Posterior vena cava (tissue), 2 donors: Measurements from ENCODE around the gene ATP1B1. TPM values are rescaled to one million over a fixed set of nuclear protein-coding genes. Genes with fewer than 3 reads are reported as not detected.
A peak's percentile ranks its signal among the peaks of the same experiment; 100 is the strongest.

ENCODE experiments used
- DNase-seq: peaks from one replicate; pipeline ENCODE4 v3.0.0-alpha.2; 2020; ENCODE audit warnings: low spot score
- intact Hi-C, 2 donors: fragments of 100-400 bp; cut with DNase I; formaldehyde crosslinking; loops; one replicate each; pipeline versions ENCODE4 v1.14.1 to v1.14.2; 2022 to 2023
- long read RNA-seq, 2 donors: library from polyadenylated mRNA; unstranded; transcript quantifications; one replicate each; pipeline ENCODE4 v2.0.0, GENCODE V29; 2020 to 2021
- total RNA-seq, 2 donors: library from RNA; stranded (reverse); fragmentation: NEBNext Ultra II Directional; extraction: Animal tissue kit (Norgen Biotek cat#: 25700); gene quantifications; one replicate each; pipeline ENCODE4 v1.2.1, GENCODE V29; 2021
- donor health status: DM: yes; HTN: yes; CAD: no.
- donor health status: DM: yes; HTN: yes; CAD: no.

The ATP1B1 gene
- 10 to 100 TPM; 17.2 to 20.8 TPM for total RNA-seq
- long read RNA-seq, donor 1, transcript ATP1B1-201 (6 exons, 1,883 nt) = major isoform, 7 of 9 reads
- long read RNA-seq, donor 1, partial matches to known transcripts = 2 of 9 reads
- long read RNA-seq, donor 1, other reads (novel, unspliced or antisense) = 0 of 9 reads
- long read RNA-seq, donor 2, transcript ATP1B1-201 (6 exons, 1,883 nt) = major isoform, 11 of 14 reads
- long read RNA-seq, donor 2, partial matches to known transcripts = 1 of 14 reads
- long read RNA-seq, donor 2, other reads (novel, unspliced or antisense) = 2 of 14 reads

DNA sequence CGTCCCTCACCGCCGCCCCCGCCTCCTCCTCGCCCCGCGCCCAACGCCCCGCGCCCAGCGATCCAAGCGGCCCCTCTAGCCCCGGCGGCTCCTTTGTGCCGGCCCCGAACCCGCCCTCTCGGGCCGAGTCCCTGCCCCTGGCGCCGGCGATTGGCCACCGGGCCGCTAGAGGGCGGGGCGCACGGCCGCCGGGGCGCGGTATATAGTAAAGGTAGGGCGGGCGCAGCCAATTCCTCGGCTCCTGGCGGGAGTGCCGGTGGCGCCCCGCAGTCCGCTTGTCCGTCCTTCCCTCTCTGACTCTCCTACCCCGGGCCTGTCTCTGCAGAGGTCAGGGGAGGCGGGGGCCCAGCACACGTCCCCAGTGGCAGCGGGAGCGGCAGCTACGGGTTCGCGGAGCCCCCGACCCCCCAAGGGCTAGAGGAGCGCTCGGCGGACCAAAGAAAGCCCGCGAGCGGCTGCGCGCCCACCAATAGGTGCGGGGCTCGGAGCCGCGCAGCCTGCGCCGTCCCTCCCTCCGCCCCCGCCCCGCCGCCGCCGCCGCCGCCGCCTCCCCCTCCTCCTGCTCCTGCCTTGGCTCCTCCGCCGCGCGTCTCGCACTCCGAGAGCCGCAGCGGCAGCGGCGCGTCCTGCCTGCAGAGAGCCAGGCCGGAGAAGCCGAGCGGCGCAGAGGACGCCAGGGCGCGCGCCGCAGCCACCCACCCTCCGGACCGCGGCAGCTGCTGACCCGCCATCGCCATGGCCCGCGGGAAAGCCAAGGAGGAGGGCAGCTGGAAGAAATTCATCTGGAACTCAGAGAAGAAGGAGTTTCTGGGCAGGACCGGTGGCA is at the start of gene ATP1B1:
ATP1B1 (plus strand) TSS at position 596 of the 826 bp plus-strand sequence; CDS start at position 736, 140 bp downstream.
- intact Hi-C loops = no loop called here
- DNase-seq = peak; percentile 93

DNA sequence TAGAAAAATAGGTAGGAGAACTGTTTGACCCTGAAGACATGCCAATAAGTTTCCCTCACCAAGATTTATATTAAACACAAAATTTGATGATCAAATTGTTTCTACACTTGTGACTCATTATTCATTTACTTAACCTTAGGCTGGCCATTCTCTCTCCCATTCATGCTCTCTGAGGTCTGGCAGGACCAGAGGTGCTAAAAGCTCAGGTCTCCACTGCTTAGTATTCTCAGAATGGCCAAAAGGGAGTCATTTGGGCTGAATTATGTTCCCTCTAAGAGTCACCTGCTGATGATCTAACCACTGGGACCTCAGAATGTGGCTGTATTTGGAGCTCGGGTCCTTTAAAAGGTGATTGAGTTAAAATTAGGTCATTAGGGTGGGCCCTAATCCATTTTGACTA is 47.1 kb upstream of the ATP1B1 start:
- intact Hi-C loops = no loop called here
- DNase-seq = no peak

DNA sequence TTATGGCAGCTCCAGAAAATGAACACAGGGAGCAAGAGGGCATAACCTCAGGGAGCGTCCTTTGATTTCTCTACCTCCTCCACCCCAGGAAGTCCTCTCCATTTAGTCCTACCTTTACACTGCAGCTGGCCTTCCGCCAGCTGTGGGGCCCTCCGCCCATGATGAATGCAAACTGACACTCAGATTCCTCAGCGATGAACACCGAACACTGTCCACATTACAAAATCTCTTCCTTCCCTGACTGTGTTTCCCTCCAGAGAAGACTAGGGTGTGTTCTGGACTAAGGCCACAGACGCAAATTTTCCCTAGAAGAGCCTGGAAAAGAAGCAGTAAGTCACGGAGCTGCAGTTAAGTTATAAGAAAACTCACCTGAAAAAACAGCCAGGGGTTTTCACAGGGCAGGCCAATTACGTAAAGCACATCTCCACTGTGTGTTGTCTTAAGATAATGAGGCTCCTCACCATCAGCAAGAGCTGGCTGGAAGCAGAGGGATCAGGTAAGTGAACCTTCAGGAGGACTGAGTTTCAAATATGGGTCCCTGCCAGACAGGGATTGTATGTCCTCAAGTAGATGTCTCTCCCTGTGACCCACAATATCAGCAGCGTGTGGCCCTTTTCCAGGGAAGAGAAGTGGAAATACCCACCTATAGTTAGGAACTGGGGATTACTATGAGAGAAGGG is 46.3 kb upstream of the ATP1B1 start:
- intact Hi-C loops = no loop called here
- DNase-seq = no peak

DNA sequence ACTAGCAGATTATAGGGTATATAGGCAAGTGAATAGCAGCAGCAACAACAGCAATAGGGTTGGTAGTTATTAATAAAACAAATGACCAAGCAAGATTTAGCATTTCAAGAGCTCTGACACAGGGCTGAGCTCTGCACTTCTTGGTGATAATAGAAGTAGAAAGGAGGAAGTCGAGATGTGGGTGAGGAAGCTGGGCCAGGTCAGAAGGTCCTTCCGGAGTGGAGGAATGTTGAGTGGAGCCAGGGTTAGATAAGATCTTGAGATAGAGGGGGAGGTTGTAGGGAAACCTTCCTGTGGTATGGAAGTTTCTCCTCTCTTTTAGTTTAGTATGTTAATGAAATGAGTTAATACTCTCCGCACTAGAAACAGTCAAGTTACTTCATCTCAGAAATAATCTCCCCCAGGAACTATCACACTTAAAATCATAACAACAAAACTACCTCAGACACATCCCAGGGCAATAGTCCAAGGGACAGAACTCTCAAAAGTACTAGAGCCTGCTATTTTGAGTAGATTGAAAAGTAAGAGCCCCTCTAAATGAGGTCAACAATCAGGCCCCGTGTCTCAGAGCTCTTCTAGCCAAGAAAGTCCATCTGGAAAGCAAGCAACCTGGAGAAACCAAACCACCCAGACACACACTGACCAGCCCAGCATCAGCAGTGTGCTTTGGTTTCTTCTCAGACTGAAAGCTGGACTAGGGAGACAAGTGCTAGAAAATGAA is 45.4 kb upstream of the ATP1B1 start:
- intact Hi-C loops = no loop called here
- no peak for DNase-seq

DNA sequence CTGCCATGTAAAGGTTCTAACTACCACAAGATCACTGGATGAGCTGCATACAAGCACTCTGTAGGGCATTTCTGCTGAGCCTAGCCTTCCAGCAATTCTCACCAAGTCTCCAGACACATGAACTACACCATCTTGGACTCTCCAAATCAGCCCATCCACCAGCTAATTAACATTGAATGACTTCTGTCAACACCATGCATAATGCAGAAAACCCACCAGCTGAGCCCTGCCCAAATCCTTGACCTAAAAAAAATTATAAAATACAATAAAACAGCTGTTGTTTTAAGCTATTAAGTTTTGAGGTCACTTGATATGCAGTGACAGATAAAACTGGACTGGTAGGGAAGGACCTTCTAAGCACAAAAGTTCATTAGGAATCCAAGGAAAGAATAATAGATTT is 44.3 kb upstream of the ATP1B1 start:
- intact Hi-C loops = no loop called here
- DNase-seq = no peak

DNA sequence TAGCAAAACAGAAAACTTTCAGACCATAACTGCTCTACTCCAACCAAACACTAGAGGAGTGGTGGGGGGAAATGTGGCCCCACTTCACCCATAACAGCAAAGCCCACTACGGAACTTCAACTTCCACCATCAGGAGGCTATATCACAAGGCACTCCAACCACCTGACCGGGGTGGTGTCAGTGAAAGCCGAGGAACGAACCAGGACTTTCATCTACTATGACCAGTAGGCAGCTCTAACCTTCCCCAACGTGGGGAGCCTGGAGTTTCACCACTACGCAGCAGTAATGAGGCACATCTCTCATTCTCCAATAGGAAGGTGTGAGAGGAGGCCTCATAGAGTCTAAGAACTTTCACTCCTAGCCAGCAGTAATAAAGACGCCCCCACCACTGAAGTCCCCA is 42.4 kb upstream of the ATP1B1 start:
- intact Hi-C loops = no loop called here
- DNase-seq = no peak

DNA sequence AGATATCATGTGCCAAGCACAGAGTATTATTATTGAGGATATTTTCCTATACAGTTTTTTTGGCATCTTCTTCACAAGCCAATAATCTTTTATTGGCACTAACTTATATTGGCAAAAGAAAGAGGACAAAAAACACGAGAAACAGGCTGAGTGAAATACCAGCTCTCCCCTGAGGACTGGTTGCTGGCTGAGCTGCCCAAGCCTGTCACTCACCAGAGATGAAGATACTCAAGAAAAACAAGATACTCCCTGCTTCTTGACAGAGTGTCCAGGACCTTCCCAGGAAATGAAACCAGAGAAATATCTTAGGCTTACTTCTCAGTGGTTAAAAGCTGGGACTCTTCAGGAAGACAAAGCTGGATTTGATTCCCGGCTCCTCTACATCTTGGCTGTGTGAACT is 35.9 kb upstream of the ATP1B1 start:
- DNase-seq = no peak
- intact Hi-C loops = no loop called here

DNA sequence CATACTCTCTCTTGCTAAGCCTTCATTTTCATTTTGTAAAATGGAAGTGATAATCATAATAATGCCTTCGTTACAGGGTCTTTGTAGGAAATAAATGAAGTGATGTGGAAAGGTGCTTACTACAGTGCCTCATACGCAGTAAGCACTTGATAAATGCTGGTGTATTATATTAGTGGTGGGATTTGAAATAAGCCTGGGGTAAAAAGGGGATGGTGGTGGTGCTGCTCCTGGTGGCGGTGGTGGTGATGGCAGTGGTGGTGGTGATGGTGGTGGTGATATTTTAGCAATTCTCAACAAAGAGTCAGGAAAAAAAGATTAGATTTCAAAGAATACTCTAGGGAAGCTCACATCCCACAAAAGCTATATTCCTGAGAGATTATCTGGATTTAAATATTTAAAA is 35.5 kb upstream of the ATP1B1 start:
- intact Hi-C loops = no loop called here
- no peak for DNase-seq

DNA sequence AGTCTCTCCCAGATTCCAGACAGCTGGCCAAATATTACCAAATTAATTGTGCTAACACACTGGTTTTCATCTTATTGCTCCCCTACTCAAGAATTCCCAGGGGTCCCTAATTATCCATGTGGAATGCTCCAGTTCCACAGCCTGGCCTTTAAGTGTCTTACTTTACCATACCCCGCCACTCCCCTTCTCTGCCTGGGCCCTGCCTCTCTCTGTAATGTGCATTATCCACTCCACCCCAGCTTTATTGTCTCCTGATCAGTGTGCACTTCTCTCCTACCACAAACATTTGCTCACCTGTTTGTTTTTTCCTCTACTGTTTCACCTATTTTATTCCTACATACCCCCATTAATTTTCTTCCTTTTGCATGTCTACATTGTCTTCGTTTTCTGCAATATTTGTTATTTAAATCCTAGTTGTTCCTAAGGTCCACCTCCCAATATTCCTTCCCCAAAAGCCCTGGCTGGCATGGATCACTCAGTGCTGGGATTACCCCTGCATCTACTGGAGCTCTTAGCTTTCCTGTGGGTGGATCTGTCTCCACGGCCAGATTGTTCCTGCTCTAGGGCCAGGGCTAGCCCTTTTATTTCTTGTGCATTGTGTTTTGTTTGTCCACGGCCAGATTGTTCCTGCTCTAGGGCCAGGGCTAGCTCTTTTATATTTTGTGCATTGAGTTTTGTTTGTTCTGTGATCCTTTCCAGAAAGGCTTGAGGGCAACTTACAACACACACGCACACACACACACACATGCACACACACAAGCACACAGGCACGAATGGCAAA is 33.4 kb upstream of the ATP1B1 start:
- DNase-seq = no peak
- intact Hi-C loops = no loop called here

DNA sequence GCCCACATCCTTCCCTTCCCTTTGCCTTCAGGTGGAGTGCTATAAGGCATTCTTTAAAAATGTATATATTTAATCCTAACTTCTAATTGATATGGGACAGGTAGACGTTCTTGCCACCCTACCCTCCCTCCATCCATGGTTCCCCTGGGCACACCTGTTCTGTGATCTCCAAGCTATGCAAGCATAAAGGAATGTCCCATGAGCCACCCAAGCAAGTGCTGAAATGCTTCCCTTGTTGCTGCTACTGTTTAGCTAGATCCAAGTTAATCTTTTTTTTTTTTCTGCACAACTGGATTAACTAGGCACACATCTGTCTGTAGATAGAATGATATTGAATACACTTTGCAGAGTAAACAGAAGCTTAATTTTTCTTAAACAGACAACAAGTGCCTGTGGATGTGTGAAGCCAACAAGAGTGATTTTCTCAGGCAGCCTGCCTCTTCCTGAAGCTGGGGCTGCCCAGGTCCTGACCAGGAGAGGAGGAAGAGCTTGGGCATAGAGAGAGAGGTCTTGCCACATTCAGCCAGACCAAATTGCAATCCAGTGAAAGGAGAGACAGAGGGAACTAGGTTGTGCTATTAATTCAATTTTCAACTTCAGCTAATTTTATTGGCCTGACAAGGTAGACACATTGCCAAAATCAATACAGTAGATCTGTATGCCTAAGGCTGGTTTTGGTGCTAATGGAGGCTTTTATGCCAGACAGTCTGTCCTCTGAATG is 28.2 kb upstream of the ATP1B1 start:
- no peak for DNase-seq
- intact Hi-C loops = no loop called here

DNA sequence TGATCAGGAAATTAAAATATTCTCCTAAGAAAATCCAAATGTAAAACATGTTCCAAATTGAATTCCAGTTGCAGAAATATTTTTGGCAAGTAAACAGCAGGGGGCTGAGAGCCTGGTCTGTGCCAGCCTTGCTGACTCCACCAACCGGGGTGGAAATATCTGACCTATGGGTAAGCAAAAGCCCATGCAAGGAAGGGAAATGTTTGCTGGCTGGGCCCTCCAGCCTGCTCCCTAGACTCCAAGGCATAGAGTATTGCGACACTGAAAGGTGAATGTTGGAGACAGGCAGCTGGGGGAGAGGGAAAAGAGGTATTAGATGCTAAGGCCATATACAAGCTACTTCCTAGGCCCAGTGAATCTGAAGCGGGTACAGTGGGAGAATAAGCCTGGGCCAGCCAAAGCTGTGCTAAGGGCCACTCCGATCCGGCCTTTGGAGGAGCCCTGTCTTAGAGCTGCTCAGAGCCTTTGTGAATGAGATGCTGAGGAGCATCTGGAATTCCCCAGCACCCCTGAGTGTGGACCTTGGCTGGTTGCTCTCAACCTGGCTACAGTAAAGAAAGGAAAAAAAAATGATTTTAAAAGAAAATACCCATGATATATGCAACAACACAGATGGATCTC is 24.9 kb upstream of the ATP1B1 start:
- no peak for DNase-seq
- intact Hi-C loops = no loop called here

DNA sequence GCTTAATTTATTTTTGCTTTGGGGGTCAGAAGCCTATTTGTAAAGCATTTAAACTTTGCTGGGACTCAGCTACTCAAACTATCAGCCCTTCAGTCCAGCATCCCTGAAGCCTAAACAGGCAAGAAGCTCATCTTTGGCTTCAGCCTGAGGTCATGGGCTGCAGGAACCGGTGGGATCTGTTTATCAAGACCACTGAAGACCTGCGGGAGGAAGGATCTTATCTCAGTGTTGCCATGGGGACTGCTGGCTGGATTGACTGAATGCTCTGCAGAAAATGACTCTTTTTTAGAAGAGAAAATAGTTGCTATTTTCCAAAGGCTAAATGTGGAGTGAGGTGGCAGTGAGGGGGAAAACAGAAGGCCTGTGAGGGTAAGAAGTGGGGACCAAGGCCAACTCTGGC is 20.6 kb upstream of the ATP1B1 start:
- intact Hi-C loops = no loop called here

DNA sequence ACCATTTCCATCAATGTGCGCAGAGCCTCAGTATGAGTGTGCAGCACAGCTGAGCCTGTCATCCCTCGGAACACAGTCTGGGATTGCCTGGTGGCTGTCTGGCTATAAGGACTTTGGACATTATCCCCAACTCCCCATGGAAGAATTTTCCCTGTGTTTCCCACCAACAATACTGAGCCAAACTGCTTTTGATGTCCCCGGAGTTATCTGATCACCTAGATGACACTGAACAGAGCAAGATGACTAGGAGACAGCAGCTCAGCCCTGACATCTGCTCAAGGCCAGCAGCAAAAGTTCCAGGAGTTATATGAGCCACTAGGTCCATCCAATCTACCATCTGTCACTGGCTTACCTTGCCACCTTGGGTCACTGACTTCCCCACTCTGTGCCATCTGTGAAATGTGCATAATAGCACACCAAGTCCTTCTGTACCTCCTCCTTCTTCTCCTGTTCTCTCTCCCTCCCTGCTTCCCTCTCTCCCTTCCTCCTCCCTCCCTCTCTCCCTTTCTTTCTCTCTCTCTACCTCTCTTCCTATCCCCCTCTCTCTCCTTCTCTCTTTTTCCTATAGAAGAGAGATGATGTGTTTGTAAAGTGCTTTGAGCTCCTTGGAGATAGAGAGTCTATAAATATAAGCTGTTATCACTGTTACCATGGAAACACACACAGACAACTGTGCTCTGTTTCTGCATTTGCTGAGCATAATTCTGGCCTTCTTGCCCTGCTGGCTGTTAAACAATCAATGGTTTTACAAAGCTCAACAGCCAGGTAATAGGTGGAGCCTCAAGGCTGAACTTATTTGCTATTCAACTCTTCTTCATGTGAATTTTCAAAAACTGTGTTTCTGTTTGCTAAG is 19.7 kb upstream of the ATP1B1 start:
- intact Hi-C loops = no loop called here
- no peak for DNase-seq

More for the DNA sequence above, 20.6 kb upstream of the ATP1B1 start:
- DNase-seq = no peak

DNA sequence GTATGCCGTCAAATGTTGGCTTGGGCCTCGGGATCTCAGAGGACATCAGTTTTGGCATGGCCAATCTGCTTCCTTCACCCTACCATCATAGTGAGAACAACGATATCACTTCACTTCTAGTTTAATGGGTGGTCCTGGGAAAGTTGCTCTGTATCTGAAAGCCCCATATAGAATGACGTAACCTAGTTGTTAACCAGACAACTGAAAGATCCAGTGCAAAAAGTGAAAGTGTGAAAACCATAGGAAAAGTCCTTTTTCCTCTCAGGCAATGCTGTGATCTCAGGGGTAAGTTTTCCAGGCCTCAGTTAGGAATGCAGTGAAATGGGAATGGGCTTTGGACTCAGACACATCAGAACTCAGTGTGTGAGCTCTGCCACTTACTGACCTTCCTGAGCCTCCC is 18.6 kb upstream of the ATP1B1 start:
- DNase-seq = no peak
- intact Hi-C loops = no loop called here

DNA sequence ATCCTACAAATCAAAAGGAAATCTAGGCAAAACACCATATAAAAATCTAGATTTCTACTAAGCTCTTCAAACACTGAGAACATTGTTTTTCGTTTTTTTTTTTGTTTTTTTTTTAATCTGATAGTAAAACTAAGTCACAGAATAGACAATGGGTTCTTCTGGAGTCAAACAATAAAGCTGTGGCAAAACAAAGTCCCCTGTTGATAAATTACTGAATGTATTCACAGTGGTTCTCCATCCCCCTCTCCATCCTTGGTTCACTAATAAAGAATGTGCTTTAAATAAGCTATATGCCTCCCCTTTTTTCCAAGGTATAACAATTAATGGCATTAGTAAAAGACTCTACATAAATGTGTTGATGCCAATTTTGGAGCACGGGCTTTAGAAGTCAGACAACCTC is 16.7 kb upstream of the ATP1B1 start:
- intact Hi-C loops = no loop called here
- no peak for DNase-seq

DNA sequence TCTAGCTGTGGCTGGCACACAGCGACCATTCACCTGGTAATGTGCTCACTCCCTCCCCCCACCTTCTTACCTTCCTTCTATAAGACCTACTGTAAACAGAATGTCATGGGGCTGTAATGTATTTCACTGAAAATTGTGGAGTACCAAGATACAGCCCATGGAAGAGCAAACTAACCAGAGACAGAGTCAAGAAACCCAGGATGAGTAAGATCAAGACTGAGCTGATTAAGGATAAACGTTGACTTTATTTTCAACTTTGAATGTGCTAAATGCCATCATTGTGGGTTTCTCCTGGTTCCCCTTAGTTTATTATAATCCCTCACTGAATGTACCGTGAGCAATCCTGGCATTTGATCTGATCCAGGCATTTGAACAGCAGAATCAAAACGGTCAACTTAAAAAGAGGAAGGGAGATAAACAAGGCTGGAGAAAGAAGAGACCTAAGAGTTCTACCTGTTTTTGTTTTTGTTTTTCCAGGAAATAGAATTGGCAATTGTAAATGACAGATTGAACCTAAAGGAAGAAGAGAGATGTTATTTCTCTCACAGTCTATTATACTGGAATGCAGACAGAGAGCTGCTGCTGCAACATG is 16.1 kb upstream of the ATP1B1 start:
- intact Hi-C loops = no loop called here
- DNase-seq = no peak

DNA sequence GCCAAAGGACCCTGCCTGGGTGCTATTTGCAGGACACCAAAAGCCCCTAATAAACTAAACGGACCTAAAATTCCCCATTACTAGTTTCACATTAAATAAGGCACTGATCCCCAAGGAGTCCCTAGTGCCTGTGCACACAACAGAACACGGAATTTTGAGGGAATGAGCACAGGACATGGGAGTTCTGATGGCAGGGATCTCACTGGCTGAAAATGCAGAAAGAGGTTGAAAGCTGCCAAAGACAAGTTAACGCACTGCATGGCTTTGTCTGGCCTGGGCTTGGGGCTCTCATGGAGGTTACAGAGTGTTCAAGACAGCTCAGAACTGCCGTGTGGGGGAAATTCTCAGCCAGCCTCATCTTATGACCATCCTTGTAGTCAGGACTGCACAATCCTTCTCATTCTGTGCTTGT is 15.6 kb upstream of the ATP1B1 start:
- no peak for DNase-seq
- intact Hi-C loops = no loop called here
